Activated T-helper 1 cell treated with anti-CD3 and anti-CD28 coated beads, Interleukin-12 subunit alpha, Interleukin-12 subunit beta, Interleukin-2, Interleukin-4 antibody, amounts not matched to agents 30 ng/mL and 10 ng/mL and 1 ng/mL, durations not matched to agents 14 hours and 24 hours and 36 hours (primary cell): ENCODE results near the gene PXN. TPM values are rescaled to one million over a fixed set of nuclear protein-coding genes. Genes with fewer than 3 reads are reported as not detected.
"Not testable (repeated sequence)": the region's sequence is repeated elsewhere in the genome, so short reads cannot be mapped to it uniquely, and the experiment has no call there.

Experiments
- DNase-seq: peaks from one replicate; pipeline ENCODE4 v3.0.0; 2021; ENCODE audit warnings: low spot score
- H3K27ac Mint-ChIP-seq: one replicate; pipeline ENCODE4 v1.8.0; 2021; ENCODE audit warnings: mild to moderate bottlenecking, mixed read lengths
- H3K27me3 Mint-ChIP-seq: one replicate; pipeline ENCODE4 v1.8.0; 2022; ENCODE audit warnings: mild to moderate bottlenecking, moderate library complexity, mixed read lengths; ENCODE audit not compliant: insufficient read depth
- H3K36me3 Mint-ChIP-seq: one replicate; pipeline ENCODE4 v1.8.0; 2021; ENCODE audit warnings: low read depth, mixed read lengths
- H3K4me1 Mint-ChIP-seq: one replicate; pipeline ENCODE4 v1.8.0; 2021; ENCODE audit warnings: low read depth, mixed read lengths
- H3K4me3 Mint-ChIP-seq: one replicate; pipeline ENCODE4 v1.8.0; 2021; ENCODE audit warnings: mild to moderate bottlenecking, moderate library complexity, mixed read lengths
- H3K9me3 Mint-ChIP-seq: one replicate; pipeline ENCODE4 v1.8.0; 2021; ENCODE audit warnings: mixed read lengths
- intact Hi-C: fragments of 100-400 bp; cut with micrococcal nuclease; formaldehyde crosslinking; loops from one replicate; pipeline ENCODE4 v1.15.1; 2024
- total RNA-seq: library from RNA; stranded (reverse); gene quantifications from 2 replicates; pipeline ENCODE4 v1.2.3, GENCODE V29; 2022

The PXN gene
- total RNA-seq, 1 donor from 2014 or later = 57.7 TPM

- H3K9me3 Mint-ChIP-seq, H3K4me3 Mint-ChIP-seq, intact Hi-C loops, H3K27me3 Mint-ChIP-seq, DNase-seq, H3K27ac Mint-ChIP-seq, H3K4me1 Mint-ChIP-seq: not testable (repeated sequence)
- peaks cover 28% of the 10 kb centered on the region for H3K36me3 Mint-ChIP-seq
Observed at GRCh38 chr12:120213182-120213581, 52.3 kb downstream of the PXN start.

- Mint-ChIP-seq H3K27ac (no peak overlapping the region), H3K4me3 (no peak overlapping the region), H3K27me3 (no peaks in the 10 kb centered on the region), H3K9me3 (no peaks in the 10 kb centered on the region), H3K4me1 (no peaks in the 10 kb centered on the region), H3K36me3 (peaks cover 30% of the 10 kb centered on the region)
- no peak for DNase-seq
- intact Hi-C loops = no loop called here
Observed at GRCh38 chr12:120212301-120212700, 53.2 kb downstream of the PXN start.

- H3K27ac Mint-ChIP-seq = no peak overlapping the region
- H3K36me3 Mint-ChIP-seq = peaks cover 30% of the 10 kb centered on the region
- no peaks in the 10 kb centered on the region for H3K9me3 Mint-ChIP-seq
- intact Hi-C loops = no loop called here
- H3K4me1 Mint-ChIP-seq = no peaks in the 10 kb centered on the region
- no peak for DNase-seq
- H3K4me3 Mint-ChIP-seq = no peak overlapping the region
- H3K27me3 Mint-ChIP-seq = no peaks in the 10 kb centered on the region
Observed at GRCh38 chr12:120211904-120212283, 53.6 kb downstream of the PXN start.

- Mint-ChIP-seq H3K27me3 (no peaks in the 10 kb centered on the region), H3K27ac (no peak overlapping the region)
Observed at GRCh38 chr12:120211243-120211903, 54.2 kb downstream of the PXN start.

GRCh38 chr12:120209851-120210250 lies 55.7 kb downstream of the PXN start:
- Mint-ChIP-seq H3K27ac (no peak overlapping the region), H3K9me3 (no peaks in the 10 kb centered on the region), H3K4me1 (no peaks in the 10 kb centered on the region), H3K4me3 (no peak overlapping the region), H3K27me3 (no peaks in the 10 kb centered on the region), H3K36me3 (peaks cover 27% of the 10 kb centered on the region)
- intact Hi-C loops = no loop called here
- DNase-seq = no peak

More at GRCh38 chr12:120211243-120211903, 54.2 kb downstream of the PXN start:
- Mint-ChIP-seq H3K4me1 (no peaks in the 10 kb centered on the region), H3K9me3 (no peaks in the 10 kb centered on the region), H3K4me3 (no peak overlapping the region), H3K36me3 (peaks cover 32% of the 10 kb centered on the region)
- no peak for DNase-seq
- intact Hi-C loops = no loop called here

GRCh38 chr12:120207227-120207626 lies 58.3 kb downstream of the PXN start:
- no peak overlapping the region for H3K27ac Mint-ChIP-seq
- no peaks in the 10 kb centered on the region for H3K27me3 Mint-ChIP-seq
- DNase-seq = no peak
- peaks cover 18% of the 10 kb centered on the region for H3K36me3 Mint-ChIP-seq
- intact Hi-C loops = no loop called here
- H3K9me3 Mint-ChIP-seq = no peaks in the 10 kb centered on the region
- no peak overlapping the region for H3K4me3 Mint-ChIP-seq
- H3K4me1 Mint-ChIP-seq = peaks cover 5% of the 10 kb centered on the region

GRCh38 chr12:120206781-120207180 lies 58.7 kb downstream of the PXN start:
- H3K27ac Mint-ChIP-seq, H3K9me3 Mint-ChIP-seq, H3K4me1 Mint-ChIP-seq, H3K27me3 Mint-ChIP-seq, DNase-seq, intact Hi-C loops, H3K4me3 Mint-ChIP-seq: not testable (repeated sequence)
- peaks cover 18% of the 10 kb centered on the region for H3K36me3 Mint-ChIP-seq

- Mint-ChIP-seq H3K4me3 (no peak overlapping the region), H3K36me3 (peaks cover 13% of the 10 kb centered on the region), H3K27ac (no peak overlapping the region), H3K4me1 (peaks cover 8% of the 10 kb centered on the region), H3K9me3 (no peaks in the 10 kb centered on the region), H3K27me3 (no peaks in the 10 kb centered on the region)
- intact Hi-C loops = no loop called here
- no peak for DNase-seq
Observed at GRCh38 chr12:120206228-120206627, 59.3 kb downstream of the PXN start.

- no peak for DNase-seq
- Mint-ChIP-seq H3K36me3 (peaks cover 20% of the 10 kb centered on the region), H3K27ac (no peak overlapping the region), H3K27me3 (no peaks in the 10 kb centered on the region), H3K4me1 (peaks cover 19% of the 10 kb centered on the region), H3K4me3 (no peak overlapping the region), H3K9me3 (no peaks in the 10 kb centered on the region)
- intact Hi-C loops = loop anchor here (5.0 kb wide), 1 partner anchor 233 kb away; the partner anchor contains the start of gene COX6A1
Observed at GRCh38 chr12:120204171-120204570, 61.4 kb downstream of the PXN start.

- intact Hi-C loops = loop anchor here (2.0 to 5.0 kb wide), 3 partner anchors 237 to 334 kb away; partner anchors contain the start of genes COX6A1, RNF10 and SRSF9
- H3K4me1 Mint-ChIP-seq = peaks cover 42% of the 10 kb centered on the region
- H3K27me3 Mint-ChIP-seq = no peaks in the 10 kb centered on the region
- peak overlapping the region; percentile 100 for H3K4me3 Mint-ChIP-seq
- H3K9me3 Mint-ChIP-seq = no peaks in the 10 kb centered on the region
- H3K36me3 Mint-ChIP-seq = peaks cover 45% of the 10 kb centered on the region
- H3K27ac Mint-ChIP-seq = peak overlapping the region; percentile 100
- no peak for DNase-seq
Observed at GRCh38 chr12:120200364-120200800, 65.1 kb downstream of the PXN start.

GRCh38 chr12:120199595-120200306 lies 65.8 kb downstream of the PXN start:
- no peaks in the 10 kb centered on the region for H3K27me3 Mint-ChIP-seq
- H3K4me1 Mint-ChIP-seq = peaks cover 48% of the 10 kb centered on the region
- H3K27ac Mint-ChIP-seq = peak overlapping the region; percentile 100
- intact Hi-C loops = loop anchor here (2.0 to 5.0 kb wide), 3 partner anchors 238 to 335 kb away; partner anchors contain the start of genes COX6A1, RNF10 and SRSF9
- H3K36me3 Mint-ChIP-seq = peaks cover 50% of the 10 kb centered on the region
- peak overlapping the region; percentile 100 for H3K4me3 Mint-ChIP-seq
- no peaks in the 10 kb centered on the region for H3K9me3 Mint-ChIP-seq
- no peak for DNase-seq

GRCh38 chr12:120199025-120199424 lies 66.5 kb downstream of the PXN start:
- intact Hi-C loops = no loop called here
- no peak for DNase-seq
- Mint-ChIP-seq H3K27ac (peak overlapping the region; percentile 100), H3K4me3 (peak overlapping the region; percentile 100), H3K9me3 (no peaks in the 10 kb centered on the region), H3K36me3 (peaks cover 51% of the 10 kb centered on the region), H3K27me3 (no peaks in the 10 kb centered on the region), H3K4me1 (peaks cover 50% of the 10 kb centered on the region)

GRCh38 chr12:120197542-120197887 lies 68.0 kb downstream of the PXN start:
- no peak overlapping the region for H3K27ac Mint-ChIP-seq
- H3K27me3 Mint-ChIP-seq = no peaks in the 10 kb centered on the region
- intact Hi-C loops = no loop called here
- H3K36me3 Mint-ChIP-seq = peaks cover 56% of the 10 kb centered on the region
- H3K4me3 Mint-ChIP-seq = peak overlapping the region; percentile 74
- no peak for DNase-seq
- H3K4me1 Mint-ChIP-seq = peaks cover 54% of the 10 kb centered on the region
- no peaks in the 10 kb centered on the region for H3K9me3 Mint-ChIP-seq
